GM21526 (cell line): ENCODE data around the gene POLDIP3.

ENCODE experiments used
- ATAC-seq: cut with Tn5 transposase; IDR thresholded peaks from one replicate; pipeline ENCODE4 v1.9.1; 2021; ENCODE audit warnings: moderate library complexity; ENCODE audit not compliant: unreplicated experiment, low FRiP score

POLDIP3 gene

DNA sequence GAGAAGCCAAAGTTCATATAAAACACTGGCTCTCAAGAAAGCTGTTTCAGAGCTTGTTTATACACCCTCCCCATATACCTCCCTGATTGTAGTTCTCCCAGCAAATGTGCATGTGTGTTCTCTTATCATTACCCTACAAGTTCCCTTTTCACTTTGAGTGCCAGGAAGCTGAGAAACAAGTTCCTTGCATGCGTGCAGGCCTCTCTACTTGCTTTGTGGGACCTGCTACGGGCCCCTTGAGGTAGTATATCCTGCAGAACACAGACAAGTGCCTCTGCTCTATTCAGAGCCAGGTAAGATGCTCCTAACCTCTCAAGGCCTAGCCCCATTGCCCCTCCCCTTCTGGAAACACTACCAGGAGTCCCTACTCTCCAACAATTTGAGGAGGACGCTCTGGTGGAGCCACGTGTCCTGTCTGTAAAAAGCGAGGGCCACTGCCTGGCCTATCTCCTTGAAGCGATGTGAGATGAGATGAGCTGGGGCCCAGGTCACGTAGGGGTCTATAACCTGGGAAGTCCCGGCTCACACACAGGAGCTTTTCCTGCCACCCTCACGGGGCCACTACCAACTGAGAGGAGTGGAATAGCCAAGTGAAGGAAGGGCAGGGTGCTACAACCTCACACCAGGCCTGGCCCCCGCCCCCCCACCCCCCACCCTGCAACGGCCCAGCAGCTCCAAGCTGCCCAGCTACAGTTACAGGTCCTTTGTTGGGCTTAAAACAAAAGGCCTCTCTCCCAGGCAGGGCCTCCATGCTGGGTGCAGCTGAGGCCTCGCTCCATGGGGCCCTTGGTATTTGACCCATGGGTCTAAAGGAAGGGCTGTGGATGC lies 28.3 kb upstream of the POLDIP3 start:
- no peak for ATAC-seq

- ATAC-seq = no peak
These were observed 27.2 kb upstream of the POLDIP3 start for GRCh38 chr22:42641801-42642413.

GRCh38 chr22:42639541-42640241 lies 25.0 kb upstream of the POLDIP3 start:
- ATAC-seq = no peak

DNA sequence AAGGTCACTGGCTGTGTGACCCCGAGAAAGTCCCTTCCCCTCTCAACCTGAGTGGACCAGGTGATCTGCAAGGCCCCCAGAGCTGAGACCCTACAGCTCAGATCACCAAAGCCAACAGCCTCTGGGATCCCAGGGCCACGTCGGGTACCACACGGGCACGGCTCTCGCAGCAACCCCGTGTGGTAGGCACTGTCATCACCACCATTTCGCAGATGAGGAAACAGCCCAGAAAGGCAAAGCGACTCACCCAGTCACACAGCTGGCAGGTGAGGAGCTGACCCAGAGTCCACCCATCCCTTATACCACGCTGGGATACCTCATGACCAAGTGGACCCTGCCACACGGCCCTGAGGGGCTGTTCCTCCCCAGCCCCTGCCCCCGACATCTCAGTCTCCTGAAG lies 22.9 kb upstream of the POLDIP3 start:
- no peak for ATAC-seq

DNA sequence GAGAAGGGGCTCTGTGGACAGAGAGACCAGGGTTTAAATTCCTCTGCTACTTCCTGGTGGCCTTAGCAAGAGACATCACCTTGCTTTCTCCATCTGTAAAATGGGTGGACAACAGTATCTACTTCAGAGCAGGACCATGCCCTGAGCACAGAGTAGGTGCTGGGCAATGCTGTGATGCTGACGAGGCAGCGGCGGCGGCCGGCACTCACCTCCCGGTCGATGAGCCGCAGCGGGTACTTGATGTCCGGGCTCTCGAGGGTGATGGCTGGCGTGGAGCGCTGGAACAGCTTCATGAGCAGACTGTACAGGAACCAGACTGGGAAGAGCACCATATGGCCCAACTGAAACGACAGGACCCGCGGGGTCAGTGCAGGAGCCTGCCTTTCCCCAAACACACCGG lies 21.8 kb upstream of the POLDIP3 start:
- no peak for ATAC-seq

DNA sequence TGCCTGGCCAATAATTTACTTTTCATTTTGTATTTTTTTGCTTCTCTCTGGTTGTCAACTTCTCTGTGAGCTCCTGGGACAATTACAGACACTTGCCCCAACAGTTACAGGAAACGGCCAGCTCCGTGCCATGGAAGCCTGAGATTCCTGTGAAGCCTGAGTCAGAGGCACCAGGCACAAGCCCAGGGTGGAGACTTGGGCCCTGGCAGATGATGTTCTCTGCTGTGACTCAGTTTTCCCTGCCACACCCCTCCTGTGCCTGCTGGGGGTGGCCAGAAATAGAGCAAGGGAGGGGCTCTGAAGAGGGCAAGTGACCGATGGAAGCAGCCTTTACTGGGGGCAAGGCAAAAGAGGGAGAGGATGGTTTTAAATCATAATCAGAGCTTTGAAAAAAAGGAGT lies 20.8 kb upstream of the POLDIP3 start:
- ATAC-seq = no peak

- no peak for ATAC-seq
These were observed 18.3 kb upstream of the POLDIP3 start for GRCh38 chr22:42633013-42633412.

DNA sequence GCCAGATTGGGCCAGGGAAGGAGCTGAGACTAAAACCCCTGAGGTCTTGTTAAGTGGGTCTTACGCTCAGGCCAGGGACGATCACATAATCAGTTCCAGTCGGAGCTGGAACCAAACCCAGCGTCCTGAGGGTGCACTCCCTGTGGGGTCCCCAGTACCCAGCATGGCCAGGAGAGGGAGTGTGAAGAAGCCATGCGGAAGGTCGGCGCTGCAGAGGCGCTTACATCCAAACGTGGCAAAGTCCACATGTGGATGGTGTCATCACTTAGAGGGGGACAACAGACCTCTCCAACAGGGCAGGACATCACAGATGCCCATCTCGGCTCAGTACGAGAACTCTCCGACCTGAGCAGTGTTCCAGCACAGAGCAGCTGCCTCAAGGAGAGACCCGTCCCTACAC lies 17.4 kb upstream of the POLDIP3 start:
- no peak for ATAC-seq

- no peak for ATAC-seq
These were observed 16.4 kb upstream of the POLDIP3 start for GRCh38 chr22:42630901-42631602.

DNA sequence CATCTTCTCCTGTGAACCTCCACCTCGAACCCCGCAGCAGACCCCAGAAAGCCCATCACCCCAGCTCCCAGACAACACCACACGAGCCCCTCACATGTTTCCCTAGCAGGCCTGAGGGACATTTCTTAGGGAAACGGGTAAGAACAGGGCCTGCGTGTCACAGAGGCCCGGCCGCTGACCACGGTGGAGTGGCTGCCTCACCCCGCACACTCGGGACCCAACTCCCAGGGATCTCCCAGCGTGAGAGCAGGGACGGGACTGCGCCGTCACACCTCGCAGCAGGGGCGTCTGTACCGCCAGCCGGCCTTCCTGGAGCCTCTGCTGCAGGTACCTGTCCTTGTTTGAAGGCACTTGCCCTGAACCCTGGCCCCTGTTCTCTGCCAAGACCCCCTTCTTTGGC lies 15.5 kb upstream of the POLDIP3 start:
- ATAC-seq = no peak

- ATAC-seq = no peak
These were observed 13.3 kb upstream of the POLDIP3 start for GRCh38 chr22:42627981-42628380.

DNA sequence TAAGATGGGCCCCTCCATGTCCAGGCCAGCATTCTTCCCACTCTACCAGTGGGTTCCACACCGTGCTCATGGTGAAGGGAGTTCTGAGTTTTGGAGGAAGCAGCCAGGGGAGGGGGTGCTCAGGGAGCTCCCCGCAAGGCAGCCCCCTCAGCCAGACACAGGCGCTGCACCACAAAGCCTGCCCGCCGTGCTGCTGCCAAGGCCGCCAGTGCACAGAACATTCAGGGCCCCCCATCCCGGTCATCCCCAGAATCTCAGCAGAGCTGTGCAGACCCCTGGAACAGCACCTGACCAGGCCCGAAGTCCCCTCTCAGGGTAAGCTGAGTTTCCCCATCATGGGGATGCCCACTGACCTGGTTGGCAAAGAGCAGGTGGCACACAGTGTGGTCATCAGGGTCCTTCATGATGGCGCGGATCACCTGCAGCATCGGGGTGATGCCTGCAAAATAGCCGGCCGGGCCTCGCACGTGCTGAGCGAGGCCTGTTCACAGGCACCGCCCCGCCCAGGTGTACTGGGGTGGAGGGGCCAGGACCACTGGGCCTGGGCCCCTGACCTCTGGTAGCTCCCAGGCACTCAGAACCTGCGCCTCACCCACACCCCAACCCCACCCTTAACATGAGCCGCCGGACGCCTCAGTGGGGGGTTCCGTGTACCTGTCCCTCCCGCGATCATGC lies 12.4 kb upstream of the POLDIP3 start:
- ATAC-seq = no peak

- ATAC-seq = no peak
These were observed 11.7 kb upstream of the POLDIP3 start for GRCh38 chr22:42626431-42626830.

- no peak for ATAC-seq
These were observed 10.7 kb upstream of the POLDIP3 start for GRCh38 chr22:42625416-42625815.

DNA sequence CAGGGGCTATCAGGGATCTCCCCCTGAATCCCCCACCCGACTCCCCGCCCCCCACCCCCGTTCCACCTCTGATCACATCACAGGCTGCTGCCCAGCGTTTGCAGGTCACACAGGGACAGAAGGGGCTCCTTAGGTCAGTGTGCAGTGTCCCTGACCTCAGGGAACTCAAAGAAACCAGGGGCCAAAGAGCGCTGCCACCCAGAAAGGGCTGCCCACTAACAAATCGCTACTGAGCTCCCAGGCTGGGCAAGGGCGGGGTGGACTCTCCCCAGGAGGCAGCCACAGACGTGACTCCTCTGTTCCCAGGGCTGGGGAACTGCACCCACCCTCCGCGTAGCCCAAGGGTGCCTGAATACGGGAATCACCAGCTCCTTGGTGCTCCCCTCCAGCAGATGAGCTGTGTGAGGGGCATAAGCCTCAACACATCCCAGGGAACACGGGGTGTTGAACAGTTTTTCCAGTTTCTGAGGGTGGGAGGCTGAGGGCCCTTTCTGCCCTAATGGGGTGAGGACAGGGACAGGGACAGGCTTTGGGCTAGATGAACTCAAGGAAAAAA lies 9.9 kb upstream of the POLDIP3 start:
- no peak for ATAC-seq

DNA sequence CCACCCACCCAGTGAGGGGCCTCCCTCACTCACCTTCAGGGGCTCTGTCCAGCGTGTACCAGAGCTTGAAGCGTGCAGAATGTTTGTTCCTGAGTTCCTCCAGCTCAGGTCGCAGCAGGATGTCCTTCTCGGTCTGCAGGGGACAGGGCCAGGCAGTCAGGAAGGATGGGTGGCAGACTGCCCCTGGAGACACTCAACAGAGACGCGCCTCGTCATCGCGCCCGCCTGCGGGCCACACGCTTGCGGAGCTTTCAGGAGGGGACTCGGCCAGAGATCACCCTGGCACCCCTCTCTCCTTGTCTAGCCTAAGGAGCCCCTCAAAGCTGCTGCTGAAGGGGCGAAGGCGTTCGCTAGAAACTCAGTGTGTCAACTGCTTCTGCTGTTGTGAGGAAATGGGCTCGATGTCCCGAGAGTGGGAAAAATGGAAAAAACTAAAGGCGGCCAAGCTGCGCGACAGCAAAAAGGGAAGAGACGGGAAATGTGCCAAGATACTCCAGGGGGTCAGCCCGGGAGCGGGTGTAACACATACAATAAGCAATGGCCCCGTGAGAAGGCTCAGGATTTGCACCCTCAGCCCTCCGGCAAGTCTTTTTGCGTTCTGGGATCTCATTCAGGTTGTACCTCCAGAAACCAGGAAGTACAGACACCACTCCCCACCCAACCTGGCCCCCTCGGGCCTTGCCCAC lies 9.2 kb upstream of the POLDIP3 start:
- ATAC-seq = no peak

DNA sequence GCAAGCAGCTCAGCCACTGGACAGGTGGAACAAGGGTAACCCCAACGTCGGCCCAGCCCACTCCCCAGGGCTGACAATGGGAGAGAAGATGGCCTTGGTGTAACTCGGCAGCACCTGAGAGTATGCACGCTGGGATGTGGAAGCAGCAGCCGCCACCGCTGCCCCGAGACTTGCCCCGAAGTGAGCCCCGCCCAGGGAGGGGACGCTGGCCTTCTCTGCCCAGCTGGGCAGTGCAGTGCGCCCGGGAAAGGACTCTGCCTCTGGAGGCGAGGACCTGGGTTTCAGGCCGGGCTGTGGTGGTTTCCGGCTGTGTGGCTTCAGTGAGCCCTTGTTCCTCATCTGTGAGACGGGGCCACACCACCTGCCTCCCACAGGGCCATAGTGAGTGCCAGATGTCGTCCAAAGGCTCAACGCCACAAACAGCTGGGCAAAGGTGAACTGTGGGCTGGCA lies 8.6 kb upstream of the POLDIP3 start:
- ATAC-seq = no peak

- no peak for ATAC-seq
These were observed 7.5 kb upstream of the POLDIP3 start for GRCh38 chr22:42622061-42622710.

- no peak for ATAC-seq
These were observed 6.9 kb upstream of the POLDIP3 start for GRCh38 chr22:42621505-42622002.
